Measurements from ENCODE around the gene NOTCH2.

The NOTCH2 gene

GRCh38 chr1:119935915-119936314, 133.5 kb downstream of the NOTCH2 start (continued):
- TF ChIP-seq ZBTB10 (tag by site-specific recombination; IDR thresholded peaks at IDR 0.05), result no peak
- TF ChIP-seq SP7 (tag by site-specific recombination; IDR thresholded peaks at IDR 0.05), result no peak
- TF ChIP-seq ZNF830 (tag by site-specific recombination; IDR thresholded peaks at IDR 0.05; ENCODE audit: low read depth), result no peak
- TF ChIP-seq EGR2 (tag by site-specific recombination; IDR thresholded peaks at IDR 0.05; ENCODE audit: low read depth), result no peak
- TF ChIP-seq PBX3 (CRISPR knock-in tag; IDR thresholded peaks at IDR 0.05), result no peak
- TF ChIP-seq ZNF560 (tag by site-specific recombination; IDR thresholded peaks at IDR 0.05; ENCODE audit: borderline replicate concordance), result no peak
- TF ChIP-seq ZNF23 (tag by site-specific recombination; IDR thresholded peaks at IDR 0.05; ENCODE audit: borderline replicate concordance), result no peak
- TF ChIP-seq, protein P1, sequence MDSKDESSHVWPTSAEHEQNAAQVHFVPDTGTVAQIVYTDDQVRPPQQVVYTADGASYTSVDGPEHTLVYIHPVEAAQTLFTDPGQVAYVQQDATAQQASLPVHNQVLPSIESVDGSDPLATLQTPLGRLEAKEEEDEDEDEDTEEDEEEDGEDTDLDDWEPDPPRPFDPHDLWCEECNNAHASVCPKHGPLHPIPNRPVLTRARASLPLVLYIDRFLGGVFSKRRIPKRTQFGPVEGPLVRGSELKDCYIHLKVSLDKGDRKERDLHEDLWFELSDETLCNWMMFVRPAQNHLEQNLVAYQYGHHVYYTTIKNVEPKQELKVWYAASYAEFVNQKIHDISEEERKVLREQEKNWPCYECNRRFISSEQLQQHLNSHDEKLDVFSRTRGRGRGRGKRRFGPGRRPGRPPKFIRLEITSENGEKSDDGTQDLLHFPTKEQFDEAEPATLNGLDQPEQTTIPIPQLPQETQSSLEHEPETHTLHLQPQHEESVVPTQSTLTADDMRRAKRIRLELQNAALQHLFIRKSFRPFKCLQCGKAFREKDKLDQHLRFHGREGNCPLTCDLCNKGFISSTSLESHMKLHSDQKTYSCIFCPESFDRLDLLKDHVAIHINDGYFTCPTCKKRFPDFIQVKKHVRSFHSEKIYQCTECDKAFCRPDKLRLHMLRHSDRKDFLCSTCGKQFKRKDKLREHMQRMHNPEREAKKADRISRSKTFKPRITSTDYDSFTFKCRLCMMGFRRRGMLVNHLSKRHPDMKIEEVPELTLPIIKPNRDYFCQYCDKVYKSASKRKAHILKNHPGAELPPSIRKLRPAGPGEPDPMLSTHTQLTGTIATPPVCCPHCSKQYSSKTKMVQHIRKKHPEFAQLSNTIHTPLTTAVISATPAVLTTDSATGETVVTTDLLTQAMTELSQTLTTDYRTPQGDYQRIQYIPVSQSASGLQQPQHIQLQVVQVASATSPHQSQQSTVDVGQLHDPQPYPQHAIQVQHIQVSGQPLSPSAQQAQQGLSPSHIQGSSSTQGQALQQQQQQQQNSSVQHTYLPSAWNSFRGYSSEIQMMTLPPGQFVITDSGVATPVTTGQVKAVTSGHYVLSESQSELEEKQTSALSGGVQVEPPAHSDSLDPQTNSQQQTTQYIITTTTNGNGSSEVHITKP (tag by site-specific recombination; IDR thresholded peaks at IDR 0.05), result no peak
- TF ChIP-seq ZNF629 (tag by site-specific recombination; IDR thresholded peaks at IDR 0.05), result no peak
- no peak for TF ChIP-seq ZFHX2 (tag by site-specific recombination; conservative IDR thresholded peaks at IDR 0.05)
- TF ChIP-seq, protein P2, sequence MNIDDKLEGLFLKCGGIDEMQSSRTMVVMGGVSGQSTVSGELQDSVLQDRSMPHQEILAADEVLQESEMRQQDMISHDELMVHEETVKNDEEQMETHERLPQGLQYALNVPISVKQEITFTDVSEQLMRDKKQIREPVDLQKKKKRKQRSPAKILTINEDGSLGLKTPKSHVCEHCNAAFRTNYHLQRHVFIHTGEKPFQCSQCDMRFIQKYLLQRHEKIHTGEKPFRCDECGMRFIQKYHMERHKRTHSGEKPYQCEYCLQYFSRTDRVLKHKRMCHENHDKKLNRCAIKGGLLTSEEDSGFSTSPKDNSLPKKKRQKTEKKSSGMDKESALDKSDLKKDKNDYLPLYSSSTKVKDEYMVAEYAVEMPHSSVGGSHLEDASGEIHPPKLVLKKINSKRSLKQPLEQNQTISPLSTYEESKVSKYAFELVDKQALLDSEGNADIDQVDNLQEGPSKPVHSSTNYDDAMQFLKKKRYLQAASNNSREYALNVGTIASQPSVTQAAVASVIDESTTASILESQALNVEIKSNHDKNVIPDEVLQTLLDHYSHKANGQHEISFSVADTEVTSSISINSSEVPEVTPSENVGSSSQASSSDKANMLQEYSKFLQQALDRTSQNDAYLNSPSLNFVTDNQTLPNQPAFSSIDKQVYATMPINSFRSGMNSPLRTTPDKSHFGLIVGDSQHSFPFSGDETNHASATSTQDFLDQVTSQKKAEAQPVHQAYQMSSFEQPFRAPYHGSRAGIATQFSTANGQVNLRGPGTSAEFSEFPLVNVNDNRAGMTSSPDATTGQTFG (tag by site-specific recombination; IDR thresholded peaks at IDR 0.05; ENCODE audit: borderline replicate concordance), result no peak

- Histone ChIP-seq H3K36me3 (ENCODE audit: control insufficient read depth in 2 of 2, insufficient read depth in 1 of 2, low read length in 2 of 2) (peaks cover 26 to 74% of the 10 kb centered on the region in 2 experiments; a peak in 2 of 3 replicates), H3K27ac (ENCODE audit: extremely low read depth, low read depth, low read length) (no peak overlapping the region), H3K9me3 (ENCODE audit: control insufficient read depth, insufficient read depth, low read depth, low read length) (no peaks in the 10 kb centered on the region), H3K4me1 (ENCODE audit: control insufficient read depth, insufficient read depth, low read length) (no peaks in the 10 kb centered on the region), H3K4me3 (ENCODE audit: low read depth, low read length) (no peak overlapping the region)
- CTCF ChIA-PET, result interaction anchor here (0.6 kb wide), 2 partner anchors 10 to 57 kb away, joined by 3 read pairs; no protein-coding TSS in a partner anchor
- POLR2A ChIA-PET, result no interaction called here
- no peak for TF ChIP-seq SCRT1 (tag by site-specific recombination; IDR thresholded peaks at IDR 0.05; ENCODE audit: borderline replicate concordance)
- no peak for TF ChIP-seq ZNF513 (tag by site-specific recombination; IDR thresholded peaks at IDR 0.05)
- no peak for TF ChIP-seq YY2 (tag by site-specific recombination; IDR thresholded peaks at IDR 0.05)
- TF ChIP-seq ZNF548 (tag by site-specific recombination; IDR thresholded peaks at IDR 0.05), result no peak
- no peak for TF ChIP-seq ZBTB17 (tag by site-specific recombination; IDR thresholded peaks at IDR 0.05)
- no peak for TF ChIP-seq ZNF510 (tag by site-specific recombination; IDR thresholded peaks at IDR 0.05; ENCODE audit: insufficient replicate concordance)
- no peak for TF ChIP-seq ZNF488 (tag by site-specific recombination; IDR thresholded peaks at IDR 0.05)
- no peak for TF ChIP-seq ZSCAN23 (tag by site-specific recombination; IDR thresholded peaks at IDR 0.05)
- no peak for TF ChIP-seq KLF10 (tag by site-specific recombination; IDR thresholded peaks at IDR 0.05)
- no peak for TF ChIP-seq ZNF223 (tag by site-specific recombination; IDR thresholded peaks at IDR 0.05)
Observed at GRCh38 chr1:119935373-119935772, 134.1 kb downstream of the NOTCH2 start.
